SK-N-SH (cell line): ENCODE measurements around the gene UCK2. TPM values are rescaled to one million over a fixed set of nuclear protein-coding genes. Genes with fewer than 3 reads are reported as not detected.

Source experiments
- CTCF ChIA-PET: fragments of 300-600, 350-600 bp; formaldehyde crosslinking; extraction: SDS; loops from one replicate; lab custom pipeline; 2021; lab: Yijun Ruan, JAX
- POLR2A ChIA-PET: fragments of 350-600 bp; sonication (Branson Sonifier 250); formaldehyde crosslinking; extraction: SDS; loops from one replicate; lab custom pipeline; 2020; ENCODE audit warnings: antibody characterized with exemption, inconsistent platforms; lab: Yijun Ruan, JAX
- DNase-seq: peaks from one replicate; pipeline ENCODE4 v3.0.0; 2012
- H2AFZ ChIP-seq: fragments of 200-600 bp; sonication (generic); 2 replicates; pipeline ENCODE4 v1.8.1; 2016; ENCODE audit warnings: antibody characterized with exemption, mild to moderate bottlenecking, low read depth
- H3F3A ChIP-seq: fragments of 200-600 bp; sonication (generic); replicated peaks from 2 replicates; pipeline ENCODE3; 2016; ENCODE audit warnings: antibody characterized with exemption, mild to moderate bottlenecking; ENCODE audit not compliant: insufficient read depth
- H3K27ac ChIP-seq, 2 experiments: fragments of 200-500 bp in 1 of 2; fragments of 200-600 bp in 1 of 2; sonication (Bioruptor generic) in 1 of 2; sonication (generic), shearing (Covaris generic) in 1 of 2; 2 replicates each; pipeline versions ENCODE4 v1.5.1 to v1.6.1; 2014 to 2016; ENCODE audit warnings: low read depth in 2 of 2, inconsistent platforms in 1 of 2, low read length in 1 of 2, mild to moderate bottlenecking in 1 of 2, mixed read lengths in 1 of 2
- H3K27me3 ChIP-seq: fragments of 200-600 bp; sonication (generic), shearing (Covaris generic); 2 replicates; pipeline ENCODE4 v1.6.1; 2016; ENCODE audit warnings: mixed run types; ENCODE audit not compliant: insufficient read depth
- H3K36me3 ChIP-seq, 2 experiments: fragments of 200-500 bp in 1 of 2; fragments of 200-600 bp in 1 of 2; sonication (Bioruptor generic) in 1 of 2; sonication (generic) in 1 of 2; replicated peaks in 1 of 2; 2 replicates each; pipeline versions ENCODE3 to v1.5.1; 2014 to 2016; ENCODE audit warnings: low read length in 1 of 2, mild to moderate bottlenecking in 1 of 2; ENCODE audit not compliant: insufficient read depth in 2 of 2, control insufficient read depth in 1 of 2
- H3K4me1 ChIP-seq, 2 experiments: fragments of 200-500 bp in 1 of 2; fragments of 200-600 bp in 1 of 2; sonication (Bioruptor generic) in 1 of 2; sonication (generic), shearing (Covaris generic) in 1 of 2; 2 replicates each; pipeline versions ENCODE4 v1.5.1 to v1.6.1; 2014 to 2016; ENCODE audit warnings: low read depth in 1 of 2, low read length in 1 of 2, mixed run types in 1 of 2; ENCODE audit not compliant: insufficient read depth in 2 of 2, control insufficient read depth in 1 of 2
- H3K4me2 ChIP-seq: fragments of 200-600 bp; sonication (generic), shearing (Covaris generic); 2 replicates; pipeline ENCODE4 v1.6.1; 2017; ENCODE audit warnings: mixed run types
- H3K4me3 ChIP-seq, 2 experiments: fragments of 200-500 bp in 1 of 2; fragments of 200-600 bp in 1 of 2; sonication (Bioruptor generic) in 1 of 2; sonication (generic), shearing (Covaris generic) in 1 of 2; 2 replicates each; pipeline versions ENCODE4 v1.5.1 to v1.8.1; 2014 to 2016; ENCODE audit warnings: low read depth in 2 of 2, inconsistent platforms in 1 of 2, low read length in 1 of 2, mild to moderate bottlenecking in 1 of 2, mixed read lengths in 1 of 2, moderate library complexity in 1 of 2
- H3K79me2 ChIP-seq: fragments of 200-600 bp; sonication (generic); 2 replicates; pipeline ENCODE4 v1.8.1; 2017; ENCODE audit warnings: mild to moderate bottlenecking; ENCODE audit not compliant: insufficient read depth
- H3K9ac ChIP-seq: fragments of 200-600 bp; sonication (generic); 2 replicates; pipeline ENCODE4 v1.6.1; 2017; ENCODE audit warnings: mixed run types
- H3K9me2 ChIP-seq: fragments of 200-600 bp; sonication (generic); 2 replicates; pipeline ENCODE4 v1.6.1; 2017; ENCODE audit warnings: mixed run types
- H3K9me3 ChIP-seq: fragments of 200-600 bp; sonication (generic); 2 replicates; pipeline ENCODE4 v1.6.1; 2017; ENCODE audit warnings: mixed run types, mild to moderate bottlenecking, moderate library complexity
- H4K20me1 ChIP-seq: fragments of 200-600 bp; sonication (generic); 2 replicates; pipeline ENCODE4 v1.6.1; 2017; ENCODE audit warnings: mild to moderate bottlenecking, mixed run types; ENCODE audit not compliant: insufficient read depth
- CHD2 ChIP-seq: fragments of 150-350 bp; IDR thresholded peaks from 2 replicates; pipeline ENCODE4 v1.6.1; 2018; ENCODE audit warnings: low read length; ENCODE audit not compliant: partially characterized antibody
- ELF1 ChIP-seq: IDR thresholded peaks from 2 replicates; pipeline ENCODE4 v1.4.0; 2012
- EP300 ChIP-seq, 2 experiments: IDR thresholded peaks; 2 replicates each; pipeline versions ENCODE4 v1.4.0 to v1.6.1; 2012; ENCODE audit warnings: borderline replicate concordance in 1 of 2, low read depth in 1 of 2, low read length in 1 of 2
- GATA2 ChIP-seq: sonication (generic); formaldehyde crosslinking; IDR thresholded peaks from 2 replicates; pipeline ENCODE4 v1.5.0; 2020; ENCODE audit warnings: mild to moderate bottlenecking, missing genetic modification reagents
- JUND ChIP-seq: IDR thresholded peaks from 2 replicates; pipeline ENCODE4 v1.4.0; 2012
- REST ChIP-seq: IDR thresholded peaks from 2 replicates; pipeline ENCODE4 v1.6.1; 2012; ENCODE audit warnings: mild to moderate bottlenecking, low read depth, low read length, moderate library complexity
- RFX5 ChIP-seq: IDR thresholded peaks from 2 replicates; pipeline ENCODE4 v1.6.1; 2012; ENCODE audit warnings: mild to moderate bottlenecking, improper control_type of control experiment, low read length
- SIN3A ChIP-seq: IDR thresholded peaks from 2 replicates; pipeline ENCODE4 v1.6.1; 2012; ENCODE audit warnings: low read depth, mild to moderate bottlenecking, low read length, moderate library complexity, borderline replicate concordance
- TEAD4 ChIP-seq: IDR thresholded peaks from 2 replicates; pipeline ENCODE4 v1.4.0; 2012; ENCODE audit warnings: mild to moderate bottlenecking, borderline replicate concordance; ENCODE audit not compliant: insufficient read depth
- USF1 ChIP-seq: IDR thresholded peaks from 2 replicates; pipeline ENCODE4 v1.4.0; 2012; ENCODE audit warnings: low read depth, borderline replicate concordance
- USF2 ChIP-seq: fragments of 150-350 bp; IDR thresholded peaks from 2 replicates; pipeline ENCODE4 v1.6.1; 2017; ENCODE audit warnings: antibody characterized with exemption, low read length, low read depth, borderline replicate concordance
- YY1 ChIP-seq: IDR thresholded peaks from 2 replicates; pipeline ENCODE4 v1.4.0; 2012; ENCODE audit warnings: low read depth, mild to moderate bottlenecking
- WGBS: methylation state at CpG from one replicate; pipeline ENCODE4 v1.1.6; 2017; ENCODE audit warnings: low lambda C conversion rate; 5-methylcytosine and 5-hydroxymethylcytosine counted together
- polyA plus RNA-seq, 3 experiments: library from polyadenylated mRNA; depleted of rRNA; stranded (reverse); fragments of >200 nt; gene quantifications; 2 replicates each; pipeline ENCODE4 v1.2.3, GENCODE V29; 2012

UCK2 gene
- polyA plus RNA-seq, 1 of the 3 experiments (the other 2 are of a cell fraction): 53.7 TPM

GRCh38 chr1:165855010-165855838 lies 27.8 kb downstream of the UCK2 start:
- H3K27me3 ChIP-seq: no peaks in the 10 kb centered on the region
- H3K27ac ChIP-seq: no peak overlapping the region
- no peak overlapping the region for H2AFZ ChIP-seq
- H3K4me1 ChIP-seq: peaks cover 18 to 36% of the 10 kb centered on the region in 2 experiments; a peak in 3 of 4 replicates
- 96% methylated on average over 9 of the region's 9 CpGs for WGBS
- H3K36me3 ChIP-seq: no peaks in the 10 kb centered on the region
- H4K20me1 ChIP-seq: peaks cover 21% of the 10 kb centered on the region
- no peak overlapping the region for H3K9ac ChIP-seq
- peaks cover 7% of the 10 kb centered on the region for H3F3A ChIP-seq
- DNase-seq: no peak
- no peak overlapping the region for H3K4me2 ChIP-seq
- no peak for TF ChIP-seq TEAD4
- TF ChIP-seq EP300 (IDR thresholded peaks at IDR 0.05; ENCODE audit: borderline replicate concordance in 1 of 2, low read depth in 1 of 2, low read length in 1 of 2): no peak
- no peak for TF ChIP-seq SIN3A
- no peak for TF ChIP-seq ELF1
- H3K4me3 ChIP-seq: no peak overlapping the region
- POLR2A ChIA-PET: no interaction called here
- CTCF ChIA-PET: interaction anchor here (1.0 kb wide), 1 partner anchor 10 kb away, joined by 3 read pairs; no protein-coding TSS in a partner anchor
- no peaks in the 10 kb centered on the region for H3K9me3 ChIP-seq
- peaks cover 77% of the 10 kb centered on the region for H3K79me2 ChIP-seq
- no peaks in the 10 kb centered on the region for H3K9me2 ChIP-seq

GRCh38 chr1:165856021-165856420 lies 28.6 kb downstream of the UCK2 start:
- Histone ChIP-seq H3K27me3 (no peaks in the 10 kb centered on the region), H3K79me2 (peaks cover 77% of the 10 kb centered on the region), H3K9ac (no peak overlapping the region), H3K4me2 (no peak overlapping the region; the same call in 1 of the 2 replicates), H4K20me1 (peaks cover 21% of the 10 kb centered on the region), H3K36me3 (no peaks in the 10 kb centered on the region)
- no peak for TF ChIP-seq JUND
- TF ChIP-seq USF2: no peak
- TF ChIP-seq CHD2: no peak
- TF ChIP-seq, all 33 proteins: peak for 0
- POLR2A ChIA-PET: no interaction called here
- Histone ChIP-seq H3K9me2 (no peaks in the 10 kb centered on the region), H3K4me1 (peaks cover 18 to 33% of the 10 kb centered on the region in 2 experiments; a peak in 3 of 4 replicates), H3F3A (peaks cover 7% of the 10 kb centered on the region), H2AFZ (no peak overlapping the region), H3K9me3 (no peaks in the 10 kb centered on the region), H3K27ac (no peak overlapping the region), H3K4me3 (no peak overlapping the region)
- whole genome bisulfite sequencing: 94% methylated on average over 3 of the region's 3 CpGs
- CTCF ChIA-PET: interaction anchor here (0.9 to 1.3 kb wide), 2 partner anchors 9 to 255 kb away, joined by 3 read pairs; no protein-coding TSS in a partner anchor
- no peak for DNase-seq

- no peaks in the 10 kb centered on the region for H3K36me3 ChIP-seq
- no peak overlapping the region for H3K9ac ChIP-seq
- peaks cover 21% of the 10 kb centered on the region for H4K20me1 ChIP-seq
- H3K4me1 ChIP-seq: peaks cover 18 to 33% of the 10 kb centered on the region in 2 experiments; a peak in 3 of 4 replicates
- peaks cover 7% of the 10 kb centered on the region for H3F3A ChIP-seq
- WGBS: 84% methylated on average over 3 of the region's 3 CpGs
- H2AFZ ChIP-seq: no peak overlapping the region
- H3K4me3 ChIP-seq: no peak overlapping the region
- POLR2A ChIA-PET: no interaction called here
- CTCF ChIA-PET: interaction anchor here (0.9 to 1.3 kb wide), 3 partner anchors 8 to 255 kb away, joined by 3 read pairs; no protein-coding TSS in a partner anchor
- H3K79me2 ChIP-seq: peaks cover 72% of the 10 kb centered on the region
- H3K9me3 ChIP-seq: no peaks in the 10 kb centered on the region
- H3K4me2 ChIP-seq: peak overlapping the region; percentile 16; the same call in 1 of the 2 replicates
- DNase-seq: no peak
- no peaks in the 10 kb centered on the region for H3K27me3 ChIP-seq
- no peaks in the 10 kb centered on the region for H3K9me2 ChIP-seq
- TF ChIP-seq GATA2 (CRISPR knock-in tag) (no peak), YY1 (no peak), USF1 (no peak), REST (no peak), RFX5 (no peak)
- no peak overlapping the region for H3K27ac ChIP-seq
Observed at GRCh38 chr1:165856606-165857005, 29.2 kb downstream of the UCK2 start.
